GM18909 (cell line): ENCODE data around the gene TRAF5.
"Not testable (repeated sequence)": the region's sequence is repeated elsewhere in the genome, so short reads cannot be mapped to it uniquely, and the experiment has no call there.

Experiments used
- ATAC-seq: cut with Tn5 transposase; IDR thresholded peaks from one replicate; pipeline ENCODE4 v1.9.1; 2021; ENCODE audit warnings: mild to moderate bottlenecking; ENCODE audit not compliant: unreplicated experiment, poor library complexity

Gene TRAF5

GRCh38 chr1:211326528-211327345 lies at the start of gene TRAF5:
TRAF5 (plus strand) TSS chr1:211326833; CDS start chr1:211353240, 26,407 bp downstream.
- peak; percentile 43 for ATAC-seq

- no peak for ATAC-seq
Observed at GRCh38 chr1:211279340-211279739, 47.3 kb upstream of the TRAF5 start.

DNA sequence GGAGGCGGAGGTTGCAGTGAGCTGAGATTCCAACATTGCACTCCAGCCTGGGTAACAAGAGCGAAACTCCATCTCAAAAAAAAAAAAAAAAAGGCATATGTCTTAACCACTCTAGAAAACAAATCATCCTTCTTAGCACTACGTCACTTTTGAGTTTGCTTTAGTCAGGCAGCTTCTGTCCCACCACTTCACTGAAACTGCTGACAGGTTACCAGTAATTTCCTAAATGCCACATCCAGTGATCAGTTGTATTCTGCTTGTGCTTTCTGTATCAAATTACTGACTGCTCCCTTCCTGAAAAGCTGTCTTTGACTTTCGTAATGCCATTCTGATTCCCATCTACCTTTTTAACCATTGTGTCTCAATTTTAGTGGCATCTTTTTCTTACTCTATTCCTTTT lies 45.7 kb upstream of the TRAF5 start:
- ATAC-seq: no peak

GRCh38 chr1:211281320-211282022 lies 45.2 kb upstream of the TRAF5 start:
- ATAC-seq: no peak

- no peak for ATAC-seq
Observed at GRCh38 chr1:211282023-211282373, 44.6 kb upstream of the TRAF5 start.

DNA sequence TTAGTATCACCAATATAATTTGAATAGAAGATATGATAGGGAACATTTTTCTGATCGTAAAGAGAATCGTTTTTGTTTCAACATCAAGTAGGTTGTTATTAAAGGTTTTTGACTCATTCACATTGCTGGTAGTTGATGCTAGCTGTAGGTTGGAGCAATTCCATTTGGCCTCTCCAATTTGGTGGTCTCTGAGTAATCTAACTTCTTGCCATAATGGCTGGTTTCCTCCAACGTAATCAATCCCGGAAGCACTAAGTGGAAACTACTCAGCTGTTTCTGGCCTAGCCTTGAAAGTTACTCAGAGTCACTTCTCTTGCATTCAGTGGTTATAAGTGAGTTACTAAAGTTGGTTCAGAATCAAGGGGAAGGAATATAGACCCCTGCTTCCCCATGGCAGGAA lies 41.4 kb upstream of the TRAF5 start:
- no peak for ATAC-seq

- ATAC-seq: no peak
Observed at GRCh38 chr1:211287218-211287617, 39.4 kb upstream of the TRAF5 start.

DNA sequence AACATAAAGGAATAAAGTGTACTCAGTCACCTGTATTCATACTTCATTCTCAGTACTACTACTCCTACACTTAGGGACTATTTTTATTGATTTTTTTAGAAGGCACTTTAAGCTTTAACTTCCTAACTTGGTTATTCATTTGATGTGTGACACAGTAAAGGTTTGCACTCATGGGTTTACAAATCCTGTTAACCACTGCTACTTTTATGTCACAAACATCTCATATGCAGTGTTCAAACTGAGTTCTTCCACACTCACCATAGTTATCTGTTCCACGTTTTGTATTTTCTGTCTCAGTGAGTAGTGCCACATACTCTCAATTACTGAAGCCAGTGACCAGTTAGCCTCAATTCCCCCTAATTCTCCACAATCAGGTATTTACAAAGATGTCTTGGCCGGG lies 34.2 kb upstream of the TRAF5 start:
- no peak for ATAC-seq

- no peak for ATAC-seq
Observed at GRCh38 chr1:211296396-211296795, 30.2 kb upstream of the TRAF5 start.

DNA sequence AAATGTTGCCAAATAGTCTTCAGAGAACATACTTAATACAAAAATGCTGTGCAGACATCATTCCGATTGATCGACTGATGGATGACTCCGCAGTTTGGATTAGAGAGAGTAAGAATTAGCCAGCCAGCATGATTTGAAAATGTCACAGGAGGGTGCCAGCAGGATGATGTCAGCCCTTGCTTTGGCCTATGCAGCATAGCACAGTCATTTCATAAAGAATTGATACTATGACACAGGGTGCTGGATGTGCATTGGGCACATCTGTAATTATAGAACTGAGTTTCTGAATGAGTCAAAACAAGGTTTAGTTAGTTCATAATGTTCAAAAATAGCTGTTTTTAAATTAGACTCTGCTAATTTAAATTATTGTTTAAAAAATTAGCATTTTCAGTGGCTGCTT lies 21.6 kb upstream of the TRAF5 start:
- peak; percentile 98 for ATAC-seq

GRCh38 chr1:211309617-211310016 lies 17.0 kb upstream of the TRAF5 start:
- no peak for ATAC-seq

DNA sequence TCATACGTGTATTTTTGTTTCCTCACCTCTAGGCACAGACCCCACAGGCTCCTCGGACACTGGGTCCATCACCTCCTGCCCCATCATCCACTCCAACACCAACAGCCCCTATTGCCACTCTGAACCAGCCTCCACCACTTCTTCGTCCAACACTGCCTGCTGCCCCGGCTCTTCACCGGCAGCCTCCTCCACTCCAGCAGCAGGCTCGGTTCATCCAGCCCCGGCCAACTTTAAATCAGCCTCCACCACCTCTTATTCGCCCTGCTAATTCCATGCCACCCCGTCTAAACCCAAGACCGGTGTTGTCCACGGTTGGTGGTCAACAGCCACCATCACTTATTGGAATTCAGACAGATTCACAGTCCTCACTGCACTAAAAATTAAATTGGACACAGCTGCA lies 13.2 kb upstream of the TRAF5 start:
- ATAC-seq: no peak

GRCh38 chr1:211318576-211319280 lies 7.9 kb upstream of the TRAF5 start:
- no peak for ATAC-seq

DNA sequence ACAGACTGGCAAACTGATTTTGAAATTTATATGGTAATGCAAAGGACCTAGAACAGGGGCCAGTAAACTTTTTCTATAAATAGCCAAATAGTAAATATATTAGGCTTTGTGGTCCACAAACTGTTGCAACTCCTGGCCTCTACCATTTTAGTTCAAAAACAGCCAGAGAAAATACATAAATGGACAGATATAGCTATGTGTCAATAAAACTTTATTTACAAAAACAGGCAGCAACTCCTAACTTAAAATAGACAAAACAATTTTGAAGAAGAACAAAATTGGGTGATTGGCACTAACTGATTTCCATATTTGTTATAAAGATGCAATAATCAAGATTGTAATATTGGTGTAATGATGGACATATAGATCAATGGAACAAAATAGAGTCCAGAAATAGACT lies 6.7 kb upstream of the TRAF5 start:
- no peak for ATAC-seq

DNA sequence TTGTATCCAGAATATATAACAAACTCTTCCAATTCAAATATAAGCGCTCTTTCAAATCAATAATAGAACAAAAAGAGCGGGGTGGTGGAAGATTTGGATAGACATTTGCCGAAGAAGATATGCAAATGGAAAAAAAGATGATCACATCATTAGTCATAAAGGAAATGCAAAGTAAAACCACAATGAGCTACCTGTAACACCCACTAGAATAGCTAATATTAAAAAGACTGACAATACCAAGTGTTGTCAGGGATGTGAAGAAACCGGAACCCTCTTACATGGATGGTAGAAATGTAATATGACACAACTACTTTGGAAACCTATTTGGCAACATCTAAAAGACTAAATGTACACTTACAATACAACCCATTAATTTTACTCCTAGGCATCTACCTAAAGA lies 5.7 kb upstream of the TRAF5 start:
- ATAC-seq: no peak

DNA sequence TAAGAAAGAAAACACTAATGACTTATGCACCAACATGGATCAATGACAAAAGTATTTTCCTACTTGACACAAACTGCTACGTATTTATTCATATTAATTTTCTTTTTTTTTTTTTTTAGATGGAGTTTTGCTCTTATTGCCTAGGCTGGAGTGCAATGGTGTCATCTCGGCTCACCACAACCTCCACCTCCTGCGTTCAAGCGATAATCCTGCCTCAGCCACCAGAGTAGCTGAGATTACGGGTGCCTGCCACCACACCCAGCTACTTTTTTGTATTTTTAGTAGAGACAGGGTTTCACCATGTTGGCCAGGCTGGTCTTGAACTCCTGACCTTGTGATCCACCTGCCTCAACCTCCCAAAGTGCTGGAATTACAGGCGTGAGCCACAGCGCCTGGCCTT lies 5.0 kb upstream of the TRAF5 start:
- not testable (repeated sequence) for ATAC-seq

- peak; percentile 62 for ATAC-seq
Observed at GRCh38 chr1:211323156-211324063, 3.2 kb upstream of the TRAF5 start.

DNA sequence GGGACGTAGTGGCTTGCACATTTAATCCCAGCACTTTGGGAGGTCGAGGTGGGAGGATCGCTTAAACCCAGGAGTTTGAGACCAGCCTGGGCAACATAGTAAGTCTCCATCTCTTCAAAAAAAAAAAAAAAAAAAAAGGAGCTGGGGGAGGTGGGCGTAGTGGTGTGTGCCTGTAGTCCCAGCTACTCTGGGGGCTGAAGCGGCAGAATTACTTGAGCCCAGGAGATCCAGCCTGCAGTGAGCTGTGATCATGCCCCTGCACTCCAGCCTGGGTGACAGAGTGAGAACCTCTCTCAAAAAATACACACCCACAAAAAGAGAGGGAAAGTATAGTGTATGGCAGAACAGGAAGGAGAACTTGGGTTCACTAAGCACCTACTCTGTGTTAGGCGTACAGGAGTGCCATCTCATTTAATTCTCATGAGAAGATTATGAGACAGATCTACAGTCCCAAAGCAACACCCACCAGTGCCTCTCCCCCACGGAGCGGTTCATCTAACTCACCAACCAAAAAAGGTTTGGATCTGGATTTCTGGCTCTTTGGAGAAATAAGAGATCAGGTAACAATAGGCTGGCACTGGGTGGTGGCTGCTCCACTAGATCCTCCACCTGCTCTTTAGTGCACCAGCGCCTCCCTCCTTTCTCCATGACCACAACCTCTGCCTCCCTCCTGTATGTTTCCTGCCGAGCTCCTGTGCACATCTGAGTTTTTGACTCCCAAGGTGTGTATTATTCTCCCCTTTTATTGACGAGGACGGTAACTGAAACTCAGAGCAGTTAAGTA lies 1.4 kb upstream of the TRAF5 start:
- no peak for ATAC-seq

DNA sequence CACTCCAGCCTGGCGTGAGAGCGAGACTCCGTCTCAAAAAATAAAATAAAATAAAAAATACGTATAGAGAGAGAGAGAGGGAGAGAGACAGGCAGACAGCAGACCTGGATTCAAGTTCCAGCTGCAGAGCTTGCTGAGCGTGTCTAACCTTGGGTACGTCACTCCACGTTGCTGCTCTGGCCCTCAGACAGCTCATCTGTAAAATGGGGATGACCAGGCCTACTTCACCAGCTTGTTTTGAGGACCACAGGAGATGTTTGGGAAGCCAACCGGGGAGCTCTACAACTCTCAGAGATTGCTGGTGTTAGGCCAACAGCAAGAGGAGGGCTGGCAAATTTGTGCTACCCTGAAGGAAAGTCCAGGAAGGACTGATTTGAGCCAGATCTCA lies 499 bp upstream of the TRAF5 start:
- no peak for ATAC-seq
